HG03095 (cell line): Measurements from ENCODE around the gene BARHL2.

Source experiments
- ATAC-seq: cut with Tn5 transposase; IDR thresholded peaks from one replicate; pipeline ENCODE4 v1.9.1; 2021; ENCODE audit warnings: moderate library complexity; ENCODE audit not compliant: unreplicated experiment

The BARHL2 gene

GRCh38 chr1:90724926-90725656 lies 8.0 kb upstream of the BARHL2 start:
- ATAC-seq = no peak

GRCh38 chr1:90724361-90724760 lies 7.3 kb upstream of the BARHL2 start:
- no peak for ATAC-seq

DNA sequence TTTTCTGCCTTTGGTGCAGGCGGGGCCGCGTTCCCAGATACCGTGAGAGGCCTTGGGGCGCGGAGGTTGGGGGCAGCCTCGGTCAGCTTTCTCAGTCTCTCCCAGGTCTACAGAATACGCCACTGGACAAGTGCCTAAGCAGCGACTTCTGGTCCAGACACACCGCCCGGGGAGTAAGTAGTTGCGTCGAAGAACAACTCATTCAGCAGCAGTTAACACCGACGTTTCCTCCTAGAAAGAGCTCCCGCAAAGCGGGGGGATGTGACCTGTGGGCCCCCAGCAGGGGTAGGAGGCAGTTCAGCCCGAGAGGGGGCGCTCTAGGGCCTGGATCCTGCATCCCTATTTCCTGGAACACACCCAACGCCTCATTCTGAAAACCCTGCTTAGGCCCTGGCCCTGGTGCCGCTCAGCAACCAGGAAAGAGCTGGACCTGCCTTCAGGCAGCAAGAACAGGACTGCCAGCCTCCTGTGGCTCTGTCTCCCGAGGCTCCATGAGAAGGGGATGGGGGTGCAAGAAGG lies 6.5 kb upstream of the BARHL2 start:
- no peak for ATAC-seq

DNA sequence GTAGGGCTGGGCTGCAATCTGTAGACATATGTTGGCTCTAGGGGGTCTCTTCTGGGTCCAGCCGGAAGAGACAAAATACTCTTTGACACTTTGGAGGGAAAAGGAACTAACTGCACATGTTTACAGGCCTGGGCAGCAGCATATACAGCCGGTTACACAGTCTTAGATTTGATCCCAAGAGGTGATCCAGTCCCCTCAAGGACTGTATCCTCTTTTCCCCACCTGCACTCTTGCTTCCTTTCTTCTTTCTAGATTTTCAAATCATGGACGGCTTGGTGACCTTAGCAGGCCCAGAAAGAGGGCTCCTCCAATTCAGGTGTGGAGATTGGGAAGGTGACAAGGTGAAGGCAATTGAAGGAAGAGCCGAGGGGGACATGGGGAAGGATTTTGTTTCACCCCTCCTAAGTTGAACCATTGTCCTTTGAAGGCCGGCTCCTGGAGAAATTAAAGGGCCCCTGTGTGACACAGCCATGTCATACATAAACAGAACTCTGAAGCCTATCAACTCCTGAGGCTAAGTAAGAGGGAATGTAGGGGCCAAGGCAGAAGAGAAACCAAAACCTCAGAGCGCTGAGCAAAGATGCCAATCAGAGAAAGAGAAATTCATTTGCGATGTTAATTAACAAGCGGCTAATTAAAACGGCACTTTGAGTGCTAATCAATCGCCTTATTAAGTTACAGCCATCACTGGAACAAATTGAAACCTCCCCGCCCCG lies 5.9 kb upstream of the BARHL2 start:
- ATAC-seq = no peak

DNA sequence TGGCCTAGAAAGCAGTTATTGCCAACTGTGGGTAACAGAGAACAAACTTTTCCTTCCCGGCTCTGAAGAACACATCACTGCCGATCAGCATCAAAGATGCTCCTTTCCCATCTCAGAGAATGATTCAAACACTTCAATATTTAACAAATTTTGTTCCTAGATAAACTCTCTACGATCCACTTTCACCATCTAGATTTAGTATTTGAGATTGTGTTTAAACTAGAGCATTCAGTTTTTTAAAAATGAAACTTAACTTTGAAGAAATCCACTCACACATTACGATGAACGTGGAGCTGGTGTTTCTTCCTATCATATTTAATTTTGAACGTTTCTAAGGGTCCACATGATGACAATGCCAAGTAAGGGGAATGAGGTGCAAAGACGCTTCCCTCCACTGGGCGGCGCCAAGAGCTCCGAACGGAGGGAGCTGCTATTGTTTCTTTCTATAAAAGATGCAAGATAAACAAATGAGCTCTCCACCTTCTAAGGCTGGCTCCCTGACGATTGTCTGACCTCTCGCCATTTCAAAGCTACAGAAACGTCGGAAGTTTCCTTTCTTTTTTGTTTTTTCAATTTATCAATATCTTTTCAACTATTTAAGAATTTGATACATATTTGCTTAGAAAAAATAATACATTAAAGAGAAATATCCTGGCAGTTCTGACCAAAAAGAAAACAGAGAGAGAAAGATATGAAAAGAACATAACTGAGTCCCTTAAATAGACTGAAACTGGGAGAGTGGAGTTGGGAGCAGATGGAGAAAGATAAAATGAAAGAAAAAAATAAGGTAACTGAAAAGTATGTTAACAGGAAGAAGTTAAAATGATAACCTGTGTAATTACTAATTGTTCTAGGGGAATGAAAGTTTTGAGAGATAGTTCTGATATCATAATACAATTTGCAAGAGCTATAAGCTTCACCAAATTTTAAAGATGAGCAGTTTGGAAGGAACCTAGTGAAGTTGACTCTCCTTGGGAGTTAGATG lies 4.4 kb upstream of the BARHL2 start:
- peak; percentile 53 for ATAC-seq

GRCh38 chr1:90720145-90720636 lies 3.1 kb upstream of the BARHL2 start:
- ATAC-seq = no peak

GRCh38 chr1:90719330-90720144 lies 2.4 kb upstream of the BARHL2 start:
- ATAC-seq = no peak

GRCh38 chr1:90718411-90719329 lies 1.6 kb upstream of the BARHL2 start:
- no peak for ATAC-seq

DNA sequence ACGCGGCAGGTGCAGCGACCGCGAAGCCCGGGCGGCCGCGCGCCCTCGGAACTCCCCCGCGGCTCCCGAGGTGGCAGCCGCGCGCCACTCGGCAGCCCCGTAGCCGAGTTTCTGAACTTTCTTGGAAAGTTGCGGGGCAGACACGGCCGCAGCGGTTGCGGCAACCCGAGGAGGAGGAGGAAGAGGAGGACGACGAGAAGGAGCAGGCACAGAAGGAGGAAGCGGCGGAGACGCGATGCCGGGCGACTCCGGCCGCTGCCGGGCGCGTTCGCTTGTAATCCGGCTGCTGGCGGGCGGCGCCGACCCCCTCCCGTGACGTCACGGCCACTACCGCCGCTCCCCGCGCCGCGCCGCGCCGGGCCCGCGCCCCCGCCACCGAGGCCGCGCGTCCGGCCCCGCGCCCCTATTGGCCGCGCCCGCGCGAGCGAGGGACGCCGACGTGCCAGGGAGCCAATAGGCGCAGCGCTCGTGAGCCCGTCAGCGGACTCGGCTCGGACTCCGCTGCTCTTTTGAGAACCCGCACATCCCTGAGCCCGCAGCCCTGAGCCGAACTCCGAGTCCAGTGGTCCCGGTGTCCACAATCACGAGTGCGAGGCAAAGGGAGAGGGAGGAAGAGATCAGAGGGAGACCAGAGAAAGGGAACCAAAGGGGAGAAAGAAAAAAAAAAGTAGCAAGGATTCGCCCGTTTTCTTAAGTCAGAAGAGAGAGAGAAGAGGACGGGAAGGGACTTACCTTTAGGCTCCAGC lies 736 bp upstream of the BARHL2 start:
- no peak for ATAC-seq

DNA sequence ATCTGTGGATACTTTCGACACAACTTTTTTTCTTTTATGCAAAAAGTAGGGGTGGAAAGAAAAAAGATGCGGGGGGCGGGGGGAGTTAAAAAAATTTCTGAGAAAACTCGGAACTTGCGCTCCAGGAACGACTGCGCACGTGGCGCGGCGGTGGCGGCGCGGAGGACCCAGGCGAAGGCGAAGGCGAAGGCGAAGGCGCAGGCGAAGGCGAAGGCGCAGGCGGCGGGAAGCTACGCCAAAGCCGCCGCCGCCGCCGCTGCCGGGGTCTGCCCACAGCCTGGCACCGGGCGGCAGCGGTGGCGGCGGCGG lies 208 bp upstream of the BARHL2 start:
- ATAC-seq = no peak

GRCh38 chr1:90716243-90716551 lies 905 bp downstream of the BARHL2 start:
- no peak for ATAC-seq

- ATAC-seq = no peak
Measured at GRCh38 chr1:90715309-90715708, 1.8 kb downstream of the BARHL2 start.

DNA sequence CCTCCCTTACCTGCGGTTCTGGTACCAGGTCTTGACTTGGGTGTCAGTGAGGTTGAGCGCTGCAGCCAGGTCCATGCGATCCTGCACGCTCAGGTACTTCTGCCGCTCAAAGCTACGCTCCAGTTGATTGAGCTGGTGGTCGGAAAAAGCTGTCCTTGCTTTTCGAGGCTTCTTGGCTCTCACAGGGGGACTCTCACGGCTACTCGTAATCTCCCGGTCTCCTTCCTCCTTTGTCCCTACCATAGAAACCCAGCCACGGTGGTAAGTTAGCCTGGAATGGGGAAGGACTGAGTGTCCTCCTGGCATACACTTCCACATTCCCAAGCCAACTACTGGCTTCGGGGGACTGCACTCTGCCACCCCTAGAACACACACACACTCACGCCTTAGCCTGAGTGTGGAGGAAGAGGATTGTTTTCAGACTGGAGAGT lies 2.6 kb downstream of the BARHL2 start:
- no peak for ATAC-seq

DNA sequence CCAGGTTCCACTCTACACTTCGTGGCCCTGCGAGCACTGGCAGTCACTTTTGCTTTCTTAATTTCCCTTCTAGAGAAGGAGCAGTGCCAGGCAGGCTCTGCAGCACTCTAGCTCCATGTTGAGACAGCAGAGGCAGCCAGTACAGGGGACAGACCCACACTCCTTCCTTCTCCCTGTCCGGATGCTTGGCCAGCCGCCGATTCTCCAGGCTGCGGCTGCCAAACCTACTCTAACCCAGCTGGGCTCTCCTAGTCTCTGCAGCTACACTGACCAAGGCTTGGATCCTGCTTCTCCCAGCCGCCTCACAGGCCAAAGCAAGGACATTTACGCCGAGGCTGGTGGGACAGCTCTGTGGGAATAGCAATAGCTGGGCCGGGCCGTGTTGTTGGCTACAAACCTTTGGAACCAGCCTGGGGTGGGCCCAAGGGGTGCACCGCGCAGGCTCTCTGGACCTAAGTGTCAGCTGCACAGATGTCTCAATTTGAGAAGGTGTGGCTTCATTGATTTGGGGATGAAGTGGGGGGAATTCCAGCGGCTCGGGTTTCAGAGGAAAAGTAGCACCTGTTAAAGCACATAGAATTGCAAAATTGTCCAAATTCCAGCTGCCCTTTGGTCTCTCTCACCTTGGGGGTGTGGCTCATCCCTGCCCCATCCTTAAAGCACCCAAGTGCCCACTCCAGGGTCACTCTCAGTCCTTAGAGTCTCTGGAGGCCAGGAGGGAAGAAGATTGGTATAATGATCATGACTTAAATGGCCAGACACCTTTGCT lies 3.2 kb downstream of the BARHL2 start:
- no peak for ATAC-seq

DNA sequence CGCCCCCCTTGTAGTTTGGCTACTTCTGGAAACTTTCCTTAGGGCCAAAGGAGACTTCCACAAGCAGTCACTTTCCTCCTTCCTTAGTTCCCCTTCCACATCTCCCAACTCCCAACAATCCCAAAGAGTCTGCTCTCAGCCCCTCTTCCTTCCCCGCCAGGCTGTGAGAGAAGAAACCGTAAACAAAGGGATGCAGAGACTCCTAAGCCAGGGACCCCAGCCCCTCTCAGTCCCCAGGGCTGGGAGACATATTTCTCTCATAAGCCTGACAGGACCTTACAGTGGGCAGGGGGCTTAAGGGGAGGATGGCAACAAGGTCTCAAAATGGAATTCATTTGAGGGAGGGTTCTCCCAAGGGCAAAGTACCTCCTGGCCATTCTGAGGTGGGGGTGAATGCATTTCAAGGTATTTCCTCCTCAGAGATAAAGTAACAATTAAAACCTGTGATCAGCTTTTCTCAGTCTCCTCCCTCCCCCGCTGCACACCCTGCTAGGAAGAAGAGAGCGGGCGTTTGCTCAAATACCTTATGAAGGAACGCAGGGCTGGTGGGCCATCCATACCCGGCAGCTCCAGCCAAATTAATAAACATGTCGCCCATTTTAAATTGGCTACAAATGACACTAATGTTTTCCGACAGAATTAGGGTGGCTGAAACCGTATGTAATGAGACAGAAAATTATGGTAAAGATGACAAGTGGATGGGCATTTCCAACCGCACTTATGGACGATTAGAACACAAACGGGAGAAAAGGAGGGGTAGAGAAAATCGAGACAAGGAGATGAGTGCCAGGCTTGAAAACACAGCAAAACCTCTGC lies 4.0 kb downstream of the BARHL2 start:
- no peak for ATAC-seq

GRCh38 chr1:90712153-90712856 lies 4.8 kb downstream of the BARHL2 start:
- no peak for ATAC-seq

DNA sequence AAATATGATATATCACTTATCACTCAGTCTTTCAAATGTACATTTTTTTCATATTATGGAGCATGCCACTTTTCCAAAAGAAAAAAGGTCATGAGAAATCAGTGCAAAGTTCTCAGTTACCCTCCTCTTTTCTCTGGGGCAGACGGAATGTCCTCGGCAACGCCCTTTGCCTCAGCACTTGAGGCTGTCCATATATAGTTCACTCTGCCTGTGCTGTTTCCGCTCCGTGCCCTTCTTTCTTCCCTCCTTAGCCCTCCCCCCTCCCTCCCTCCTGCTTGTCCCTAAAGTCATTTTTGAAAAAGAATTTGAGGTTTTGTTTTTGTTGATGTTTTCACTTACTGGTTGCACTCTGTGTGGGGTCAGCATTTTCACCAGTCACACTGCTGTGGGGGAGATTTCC lies 5.4 kb downstream of the BARHL2 start:
- ATAC-seq = no peak
